Subcutaneous adipose tissue (tissue), 4 donors: ENCODE data around the gene MRPL14. TPM values are rescaled to one million over a fixed set of nuclear protein-coding genes. Genes with fewer than 3 reads are reported as not detected.

Source experiments
- total RNA-seq, 4 donors: library from RNA; depleted of rRNA; stranded (reverse); fragments of >200 nt; gene quantifications; one replicate each; pipeline ENCODE4 v1.1.0, GENCODE V29; 2016
- TF ChIP-seq, protein P1 (sequence below): fragments of 450-650 bp; IDR thresholded peaks from one replicate; pipeline ENCODE4 v1.5.1; 2016; ENCODE audit warnings: low read depth, mild to moderate bottlenecking, control low read depth, antibody characterized with exemption, moderate library complexity

The MRPL14 gene
- total RNA-seq, 4 donors from 2014 or later: 26.2 to 30.8 (median 27.6) TPM

DNA sequence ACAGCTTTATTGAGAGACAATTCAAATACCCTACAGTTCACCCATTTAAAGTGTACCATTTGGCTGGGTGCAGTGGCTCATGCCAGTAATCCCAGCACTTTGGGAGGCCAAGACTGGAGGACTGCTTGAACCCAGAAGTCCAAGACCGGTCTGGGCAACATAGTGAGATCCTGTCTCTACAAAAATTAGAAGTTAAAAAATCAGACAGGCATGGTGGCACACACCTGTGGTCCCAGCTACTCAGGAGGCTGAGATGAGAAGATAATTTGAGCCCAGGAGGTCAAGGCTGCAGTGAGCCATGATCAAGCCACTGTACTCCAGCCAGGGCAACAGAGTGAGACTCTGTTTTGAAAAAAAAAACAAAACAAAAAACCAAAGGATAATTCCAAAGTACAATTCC is 40.3 kb upstream of the MRPL14 start:
- TF ChIP-seq, protein P1, sequence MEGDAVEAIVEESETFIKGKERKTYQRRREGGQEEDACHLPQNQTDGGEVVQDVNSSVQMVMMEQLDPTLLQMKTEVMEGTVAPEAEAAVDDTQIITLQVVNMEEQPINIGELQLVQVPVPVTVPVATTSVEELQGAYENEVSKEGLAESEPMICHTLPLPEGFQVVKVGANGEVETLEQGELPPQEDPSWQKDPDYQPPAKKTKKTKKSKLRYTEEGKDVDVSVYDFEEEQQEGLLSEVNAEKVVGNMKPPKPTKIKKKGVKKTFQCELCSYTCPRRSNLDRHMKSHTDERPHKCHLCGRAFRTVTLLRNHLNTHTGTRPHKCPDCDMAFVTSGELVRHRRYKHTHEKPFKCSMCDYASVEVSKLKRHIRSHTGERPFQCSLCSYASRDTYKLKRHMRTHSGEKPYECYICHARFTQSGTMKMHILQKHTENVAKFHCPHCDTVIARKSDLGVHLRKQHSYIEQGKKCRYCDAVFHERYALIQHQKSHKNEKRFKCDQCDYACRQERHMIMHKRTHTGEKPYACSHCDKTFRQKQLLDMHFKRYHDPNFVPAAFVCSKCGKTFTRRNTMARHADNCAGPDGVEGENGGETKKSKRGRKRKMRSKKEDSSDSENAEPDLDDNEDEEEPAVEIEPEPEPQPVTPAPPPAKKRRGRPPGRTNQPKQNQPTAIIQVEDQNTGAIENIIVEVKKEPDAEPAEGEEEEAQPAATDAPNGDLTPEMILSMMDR: no peak

DNA sequence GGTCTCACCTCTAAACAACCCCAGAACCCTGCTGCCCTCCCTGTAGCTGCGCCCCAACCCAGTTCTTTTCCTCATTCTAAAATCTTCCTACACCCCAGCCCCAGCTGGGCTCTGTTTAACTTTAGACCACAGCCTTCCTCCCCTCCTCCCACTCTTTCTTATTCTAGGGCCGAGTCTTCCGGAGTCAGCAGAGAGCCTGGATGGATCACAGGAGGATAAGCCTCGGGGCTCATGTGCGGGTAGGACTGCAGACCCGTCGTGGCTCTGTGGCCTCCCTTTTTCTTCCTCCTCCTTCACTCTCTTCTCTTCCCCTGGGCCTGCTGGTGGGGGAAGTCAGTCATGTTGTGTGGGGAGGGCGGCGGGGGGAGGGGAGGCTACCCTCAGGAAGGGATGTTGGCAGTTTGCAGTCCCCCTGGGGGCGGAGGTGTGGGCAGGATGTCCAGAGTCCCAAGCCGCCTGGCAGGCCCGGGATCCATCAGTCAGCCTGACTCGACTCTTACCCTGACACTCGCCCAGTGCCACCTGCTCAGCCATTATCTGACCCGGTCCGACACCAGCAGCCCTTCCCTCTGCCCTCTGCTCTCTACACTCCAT is 39.4 kb upstream of the MRPL14 start:
- TF ChIP-seq, protein P1: no peak

DNA sequence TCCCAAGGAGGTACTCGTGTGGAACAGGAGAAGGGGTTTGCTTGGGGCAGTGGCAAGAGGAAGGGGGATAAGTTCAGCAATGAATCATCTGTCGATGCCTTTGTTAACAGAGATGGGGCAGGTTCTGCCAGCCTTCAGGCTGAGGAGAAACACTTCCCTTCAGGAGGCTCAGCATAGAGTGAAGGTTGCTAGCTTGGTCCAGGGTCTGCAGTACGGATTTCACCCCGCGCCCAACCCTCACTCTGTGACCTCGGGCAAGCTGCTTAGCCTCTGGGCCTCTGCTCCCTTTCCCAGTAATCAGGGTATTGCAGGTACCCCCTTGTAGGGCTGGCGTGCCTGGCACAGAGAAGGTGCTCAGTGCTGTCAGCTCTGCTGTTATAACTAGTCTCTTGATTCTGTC is 38.9 kb upstream of the MRPL14 start:
- TF ChIP-seq, protein P1: no peak

DNA sequence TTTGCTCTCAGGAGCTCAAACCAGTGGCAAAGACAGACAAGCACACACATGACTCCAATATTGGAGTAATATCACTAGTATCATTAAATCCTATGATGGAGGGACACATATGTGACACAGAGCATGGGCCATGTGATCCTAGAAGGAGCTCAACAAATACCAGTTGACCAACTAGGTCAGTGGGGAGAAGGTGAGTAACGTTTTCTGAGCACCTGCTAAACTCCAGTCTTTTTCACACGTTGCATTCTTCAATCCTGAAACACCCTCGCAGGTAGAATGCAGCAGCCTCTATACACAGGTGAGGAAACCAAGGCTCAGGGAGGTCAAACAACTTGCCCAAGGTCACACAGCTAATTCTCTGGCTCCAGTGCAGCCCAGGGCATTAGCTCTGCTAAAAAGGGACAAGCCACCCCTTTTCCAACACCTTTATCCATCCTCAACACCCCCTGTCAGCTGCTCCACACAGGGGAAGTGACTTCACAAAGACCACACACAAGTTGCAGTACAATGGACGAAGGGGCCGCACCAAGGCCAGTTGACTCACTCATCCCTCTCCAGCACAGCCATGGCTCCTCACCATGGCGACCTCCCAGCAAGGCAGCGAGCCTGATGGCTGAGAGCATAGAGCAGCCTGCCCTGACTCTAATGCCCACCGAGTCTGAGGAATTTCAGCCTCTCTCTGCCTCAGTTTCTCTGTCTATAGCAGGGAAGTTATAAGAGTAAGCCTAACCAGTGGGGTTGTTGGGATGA is 35.8 kb upstream of the MRPL14 start:
- TF ChIP-seq, protein P1: no peak

DNA sequence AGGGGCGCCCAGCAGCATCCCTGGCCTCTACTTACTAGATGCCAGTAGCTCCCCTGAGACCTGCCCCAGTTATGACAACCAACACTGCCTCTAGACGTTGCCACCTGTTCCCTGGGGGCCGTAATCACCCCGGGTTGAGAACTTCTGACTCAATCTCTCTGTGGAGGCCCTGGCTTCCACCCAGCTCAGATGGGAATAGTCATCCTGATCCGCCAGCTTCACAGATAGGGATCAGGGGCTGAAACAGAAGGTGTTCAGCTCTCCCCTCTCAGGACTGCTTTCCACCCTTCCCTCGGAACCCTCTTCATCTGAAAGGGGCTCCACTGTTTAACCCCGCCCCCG is 34.7 kb upstream of the MRPL14 start:
- TF ChIP-seq, protein P1: no peak

DNA sequence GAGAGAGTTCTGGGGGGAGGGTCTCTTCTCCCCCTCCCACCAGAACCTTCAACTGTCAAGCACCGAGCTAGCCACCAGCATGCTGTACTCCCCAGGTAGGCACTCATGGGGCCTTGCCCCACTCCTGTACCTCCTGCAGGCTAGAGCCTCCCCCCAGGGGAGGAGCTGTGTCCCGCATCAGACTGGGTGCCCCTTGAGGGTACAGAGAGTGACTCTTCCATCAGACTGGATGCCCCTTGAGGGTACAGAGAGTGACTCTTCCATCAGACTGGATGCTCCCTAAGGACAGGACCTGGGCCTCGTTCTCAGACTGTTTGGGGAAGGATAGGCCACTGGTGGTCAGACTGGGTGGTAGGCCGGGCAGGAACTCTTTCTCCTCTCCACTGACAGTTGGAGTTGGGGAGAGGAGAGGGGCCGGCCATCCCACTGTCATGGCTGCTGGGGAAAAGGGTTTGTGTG is 31.5 kb upstream of the MRPL14 start, which contains the start of gene CAPN11:
TSS of gene CAPN11 (plus strand) at position 51 of the 459 bp plus-strand sequence. CDS start at position 80, 29 bp downstream.
- TF ChIP-seq, protein P1: no peak

DNA sequence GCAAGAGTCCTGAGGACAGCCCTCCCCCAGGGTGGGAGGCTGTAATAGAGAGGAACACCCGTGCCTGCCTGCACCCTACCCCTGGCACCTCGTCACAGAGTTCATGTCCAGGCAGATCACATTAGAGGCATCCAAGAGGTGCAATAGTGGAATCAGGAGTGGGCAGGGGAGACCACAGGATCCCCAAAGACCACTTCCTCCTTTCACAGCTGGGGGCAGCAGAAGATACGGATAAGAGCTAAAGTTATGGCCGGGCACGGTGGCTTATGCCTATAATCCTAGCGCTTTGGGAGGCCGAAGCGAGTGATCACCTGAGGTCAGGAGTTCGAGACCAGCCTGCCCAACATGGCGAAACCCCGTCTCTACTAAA is 29.9 kb upstream of the MRPL14 start:
- TF ChIP-seq, protein P1: no peak
